Stimulated activated CD4-positive, alpha-beta T cell treated with anti-CD3 and anti-CD28 coated beads, Interleukin-2, amount 100 ng/mL, for 24 hours (primary cell): ENCODE data around the gene CRCP.
"Not testable (repeated sequence)": the region's sequence is repeated elsewhere in the genome, so short reads cannot be mapped to it uniquely, and the experiment has no call there.

ENCODE experiments used
- DNase-seq, 2 donors: peaks; one replicate each; pipeline ENCODE4 v3.0.0-alpha.2; 2020

The CRCP gene

DNA sequence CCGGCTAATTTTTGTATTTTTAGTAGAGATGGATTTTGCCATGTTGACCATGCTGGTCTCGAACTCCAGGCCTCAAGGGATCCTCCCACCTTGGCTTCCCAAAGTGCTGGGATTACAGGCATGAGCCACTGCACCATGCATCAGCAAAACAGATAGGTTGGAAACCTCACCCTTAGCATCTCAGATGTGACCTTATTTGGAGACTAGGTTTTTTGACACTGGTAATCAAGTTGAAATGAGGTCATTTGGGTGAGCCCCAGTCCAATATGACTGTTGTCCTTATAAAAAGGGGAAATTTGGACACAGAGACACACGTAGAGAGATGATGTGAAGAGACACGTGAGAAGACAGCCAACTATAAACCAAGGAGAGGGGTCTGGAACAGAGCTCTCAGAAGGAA lies 48.0 kb downstream of the CRCP start:
- no peak for DNase-seq

- DNase-seq = no peak
Measured at GRCh38 chr7:66163186-66163610, 48.6 kb downstream of the CRCP start.

DNA sequence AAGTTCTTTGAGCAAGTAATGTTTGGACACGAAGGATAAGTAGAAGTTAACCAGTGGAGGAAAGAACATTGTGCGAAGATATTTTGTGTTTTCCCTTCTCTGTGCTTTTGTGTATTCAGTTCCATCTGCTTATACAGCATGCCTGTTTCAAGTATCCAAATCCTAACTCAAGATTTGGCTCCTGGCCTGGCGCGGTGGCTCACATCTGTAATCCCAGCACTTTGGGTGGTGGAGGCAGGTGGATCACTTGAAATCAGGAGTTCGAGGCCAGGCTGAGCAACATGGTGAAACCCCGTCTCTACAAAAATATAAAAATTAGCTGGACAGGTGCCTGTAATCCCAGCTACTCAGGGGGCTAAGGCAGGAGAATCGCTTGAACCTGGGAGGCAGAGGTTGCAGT lies 49.7 kb downstream of the CRCP start:
- no peak for DNase-seq

DNA sequence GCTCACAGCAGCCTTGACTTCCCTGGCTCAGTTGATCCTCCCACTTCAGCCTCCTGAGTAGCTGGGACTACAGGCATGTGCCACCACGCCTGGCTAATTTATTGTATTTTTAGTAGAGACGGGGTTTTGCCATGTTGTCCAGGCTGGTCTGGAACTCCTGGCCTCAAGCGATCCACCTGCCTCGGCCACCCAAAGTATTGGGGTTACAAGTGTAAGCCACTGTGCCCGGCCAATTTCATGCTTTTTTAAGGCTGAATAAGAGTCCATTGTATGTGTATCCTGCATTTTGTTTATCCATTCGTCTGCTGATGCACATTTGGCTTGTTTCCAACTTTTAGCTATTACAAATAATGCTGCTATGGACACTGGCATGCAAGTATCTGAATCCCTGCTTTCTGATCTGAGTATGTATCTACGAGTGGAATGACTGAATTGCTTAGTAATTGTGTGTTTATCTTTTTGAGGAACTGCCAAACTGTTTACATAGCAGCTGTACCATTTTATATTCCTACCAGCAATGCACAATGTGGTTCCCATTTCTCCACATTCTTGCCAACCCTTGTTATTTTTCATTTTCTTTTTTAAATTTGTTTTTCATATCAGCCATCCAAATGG lies 53.2 kb downstream of the CRCP start:
- DNase-seq = no peak

GRCh38 chr7:66169616-66170015 lies 55.0 kb downstream of the CRCP start:
- no peak for DNase-seq

DNA sequence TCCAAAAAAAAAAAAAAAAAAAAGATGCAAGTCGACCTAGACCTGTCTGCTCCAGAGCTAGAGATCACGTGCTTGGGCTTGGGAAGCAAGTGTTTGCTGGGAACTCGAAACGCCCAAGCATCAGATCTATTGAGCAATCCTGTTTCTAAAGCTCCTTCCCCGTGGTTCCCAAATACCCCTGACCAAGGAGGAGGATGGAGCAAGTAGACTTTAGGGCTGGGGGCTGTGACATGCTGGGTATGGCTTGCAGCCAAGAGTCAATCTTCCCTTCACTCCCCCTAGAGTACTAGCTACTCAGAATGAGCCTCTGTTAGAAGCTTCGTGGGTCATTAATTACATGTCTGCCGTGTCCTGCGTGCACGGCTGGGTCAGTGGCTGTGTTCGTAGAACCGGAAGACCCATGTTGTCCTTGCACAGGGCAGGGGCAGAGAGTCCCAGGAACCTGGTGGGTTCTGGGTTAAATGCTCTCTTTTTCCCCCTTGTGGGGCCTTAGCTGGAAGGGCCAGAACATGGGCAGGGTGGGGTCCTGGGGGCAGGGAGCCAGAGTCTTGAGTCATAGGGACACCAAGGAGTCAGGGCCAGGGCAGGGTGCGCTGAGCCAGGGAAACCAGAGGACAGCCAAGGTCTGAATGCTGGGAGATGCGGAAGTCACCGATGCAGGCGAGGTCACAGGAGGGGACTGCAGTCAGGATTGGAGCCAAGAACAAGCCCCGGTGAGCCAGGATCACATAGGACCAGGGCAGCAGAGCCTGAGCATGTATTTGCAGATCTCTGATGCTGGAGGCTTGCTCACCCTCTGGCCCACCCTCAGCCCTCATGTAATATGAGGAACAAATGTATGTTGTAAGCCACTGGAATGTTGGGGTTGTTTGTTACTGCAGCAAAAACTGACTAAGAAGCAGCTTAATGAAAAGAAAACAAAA lies 55.9 kb downstream of the CRCP start:
- DNase-seq = no peak

DNA sequence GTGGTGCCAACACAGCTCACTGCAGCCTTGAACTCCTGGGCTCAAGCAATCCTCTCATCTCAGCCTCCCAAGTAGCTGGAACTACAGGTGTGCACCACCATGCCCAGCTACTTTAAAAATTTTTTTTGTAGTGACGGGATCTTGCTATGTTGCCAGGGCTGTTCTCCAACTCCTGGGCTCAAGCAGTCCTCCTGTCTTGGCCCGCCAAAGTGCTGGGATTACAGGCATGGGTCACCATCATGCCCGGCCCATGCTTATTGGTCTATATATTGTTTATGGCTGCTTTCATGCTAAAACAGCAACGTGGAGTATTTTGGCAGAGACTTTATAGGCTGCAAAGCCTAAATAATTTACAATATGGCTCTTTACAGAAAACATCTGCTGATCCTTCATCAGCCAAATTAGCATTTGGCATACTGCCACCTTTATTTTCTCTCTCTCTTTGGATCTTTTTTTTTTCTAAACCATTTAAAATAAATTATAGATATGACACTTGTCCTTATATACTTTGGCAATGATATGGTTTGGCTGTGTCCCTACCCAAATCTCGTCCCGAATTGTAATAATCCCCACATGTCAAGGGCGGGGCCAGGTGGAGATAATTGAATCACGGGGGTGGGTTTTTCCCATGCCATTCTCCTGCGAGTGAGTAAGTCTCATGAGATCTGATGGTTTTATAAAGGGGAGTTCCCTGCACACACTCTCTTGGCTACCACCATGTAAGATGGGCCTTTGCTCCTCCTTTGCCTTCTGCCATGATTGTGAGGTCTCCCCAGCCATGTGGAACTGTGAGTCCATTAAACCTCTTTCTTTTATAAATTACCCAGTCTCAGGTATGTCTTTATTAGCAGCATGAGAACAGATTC lies 58.1 kb downstream of the CRCP start:
- not testable (repeated sequence) for DNase-seq

- DNase-seq = no peak
Measured at GRCh38 chr7:66173856-66174255, 59.2 kb downstream of the CRCP start.

DNA sequence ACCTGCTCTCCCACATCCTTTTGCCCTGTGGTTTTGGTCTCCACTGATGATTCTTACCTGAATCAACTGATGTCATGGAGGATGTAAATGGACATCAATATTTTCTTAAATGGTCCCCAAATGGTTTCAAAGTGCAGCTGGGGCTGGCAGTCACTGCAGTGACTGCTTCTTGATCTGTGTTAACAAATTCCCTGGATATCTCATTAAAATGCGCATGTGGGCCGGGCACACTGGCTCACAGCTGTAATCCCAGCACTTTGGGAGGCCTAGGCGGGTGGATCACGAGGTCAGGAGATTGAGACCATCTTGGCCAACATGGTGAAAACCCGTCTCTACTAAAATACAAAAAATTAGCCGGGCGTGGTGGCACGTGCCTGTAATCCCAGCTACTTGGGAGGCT lies 60.4 kb downstream of the CRCP start:
- not testable (repeated sequence) for DNase-seq

GRCh38 chr7:66176914-66177313 lies 62.3 kb downstream of the CRCP start:
- DNase-seq = no peak

DNA sequence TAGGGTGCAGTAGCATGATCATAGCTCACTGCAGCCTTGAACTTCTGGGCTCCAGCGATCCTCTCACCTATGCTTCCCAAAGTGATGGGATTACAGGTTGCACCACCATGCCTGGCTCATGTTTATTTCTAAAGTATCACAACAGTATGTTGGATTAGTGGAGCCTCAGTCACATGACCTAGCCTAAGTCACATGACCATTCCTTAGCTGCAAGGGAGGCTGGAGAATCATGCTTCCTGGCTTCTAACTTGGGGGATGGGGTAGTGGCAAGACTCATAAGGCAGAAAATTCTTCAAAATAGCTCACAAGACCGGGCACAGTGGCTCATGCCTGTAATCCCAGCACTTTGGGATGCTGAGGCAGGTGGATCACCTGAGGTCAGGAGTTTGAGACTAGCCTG lies 63.6 kb downstream of the CRCP start:
- no peak for DNase-seq

- no peak for DNase-seq
Measured at GRCh38 chr7:66181329-66181728, 66.7 kb downstream of the CRCP start.

DNA sequence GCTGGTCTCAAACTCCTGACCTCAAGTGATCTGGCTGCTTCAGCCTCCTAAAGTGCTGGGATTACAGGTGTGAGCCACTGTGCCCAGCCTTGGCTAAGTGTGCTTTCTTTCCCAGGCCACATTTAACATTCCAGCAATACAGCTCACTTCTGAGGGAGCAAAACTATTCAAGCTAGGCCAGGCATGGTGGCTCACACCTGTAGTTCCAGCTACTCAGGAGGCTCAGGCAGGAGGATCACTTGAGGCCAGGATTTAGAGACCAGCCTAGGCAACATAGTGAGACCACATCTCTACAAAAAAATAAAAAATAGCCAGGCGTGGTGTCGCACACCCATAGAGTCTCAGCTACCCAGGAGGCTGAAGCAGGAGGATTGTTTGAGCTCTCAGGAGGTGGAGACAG lies 67.2 kb downstream of the CRCP start:
- no peak for DNase-seq

DNA sequence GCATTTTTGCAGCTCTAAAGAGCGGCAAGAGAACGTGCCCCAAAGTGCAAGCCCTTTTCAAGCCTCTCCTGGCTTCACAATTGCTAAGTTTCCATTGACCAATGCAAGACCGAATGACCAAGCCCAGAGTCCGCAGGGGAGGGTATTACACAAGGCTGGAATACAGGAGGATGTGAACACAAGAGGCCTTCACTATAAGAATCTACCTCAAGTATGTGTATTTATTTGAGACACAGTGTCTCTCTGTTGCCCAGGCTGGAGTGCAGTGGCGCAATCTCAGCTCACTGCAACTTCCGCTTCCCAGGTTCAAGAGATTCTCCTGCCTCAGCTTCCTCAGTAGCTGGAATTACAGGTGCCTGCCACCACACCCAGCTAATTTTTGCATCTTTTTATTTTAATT lies 68.3 kb downstream of the CRCP start:
- DNase-seq = no peak

- no peak for DNase-seq
Measured at GRCh38 chr7:66183700-66184099, 69.1 kb downstream of the CRCP start.

- DNase-seq = no peak
Measured at GRCh38 chr7:66185680-66186187, 71.1 kb downstream of the CRCP start.

DNA sequence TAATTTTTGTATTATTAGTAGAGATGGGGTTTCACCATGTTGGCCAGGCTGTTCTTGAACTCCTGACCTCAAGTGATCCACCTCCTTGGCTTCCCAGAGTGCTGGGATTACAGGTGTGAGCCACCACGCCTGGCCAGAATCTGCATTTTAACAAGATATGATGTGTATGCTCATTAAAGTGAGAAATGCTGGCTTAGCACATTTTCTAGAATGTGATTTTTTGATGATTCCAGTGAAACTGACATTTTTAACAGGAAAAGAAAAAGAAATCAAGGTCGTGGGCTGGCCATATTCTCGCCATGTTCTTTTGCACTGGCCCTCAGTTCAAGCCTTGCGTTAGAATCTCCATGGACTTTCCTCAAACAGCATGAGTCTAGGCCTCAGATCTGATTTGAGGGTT lies 72.3 kb downstream of the CRCP start:
- no peak for DNase-seq

GRCh38 chr7:66187905-66188304 lies 73.3 kb downstream of the CRCP start:
- DNase-seq = no peak

DNA sequence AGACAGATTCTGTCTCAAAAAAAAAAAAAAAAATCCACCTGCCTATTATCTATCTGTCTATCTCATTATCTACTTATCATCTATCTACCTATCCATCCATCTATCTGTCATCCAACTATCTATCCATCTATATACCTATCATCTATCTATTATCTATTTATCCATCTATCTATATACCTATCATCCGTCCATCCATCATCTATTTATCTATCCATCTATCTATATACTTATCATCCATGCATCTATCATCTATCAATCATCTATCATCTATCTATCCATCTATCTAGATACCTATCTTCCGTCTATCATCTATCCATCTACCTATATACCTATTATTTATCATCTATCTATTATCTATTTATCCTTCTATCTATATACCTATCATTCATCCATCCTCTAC lies 74.0 kb downstream of the CRCP start:
- DNase-seq = no peak

DNA sequence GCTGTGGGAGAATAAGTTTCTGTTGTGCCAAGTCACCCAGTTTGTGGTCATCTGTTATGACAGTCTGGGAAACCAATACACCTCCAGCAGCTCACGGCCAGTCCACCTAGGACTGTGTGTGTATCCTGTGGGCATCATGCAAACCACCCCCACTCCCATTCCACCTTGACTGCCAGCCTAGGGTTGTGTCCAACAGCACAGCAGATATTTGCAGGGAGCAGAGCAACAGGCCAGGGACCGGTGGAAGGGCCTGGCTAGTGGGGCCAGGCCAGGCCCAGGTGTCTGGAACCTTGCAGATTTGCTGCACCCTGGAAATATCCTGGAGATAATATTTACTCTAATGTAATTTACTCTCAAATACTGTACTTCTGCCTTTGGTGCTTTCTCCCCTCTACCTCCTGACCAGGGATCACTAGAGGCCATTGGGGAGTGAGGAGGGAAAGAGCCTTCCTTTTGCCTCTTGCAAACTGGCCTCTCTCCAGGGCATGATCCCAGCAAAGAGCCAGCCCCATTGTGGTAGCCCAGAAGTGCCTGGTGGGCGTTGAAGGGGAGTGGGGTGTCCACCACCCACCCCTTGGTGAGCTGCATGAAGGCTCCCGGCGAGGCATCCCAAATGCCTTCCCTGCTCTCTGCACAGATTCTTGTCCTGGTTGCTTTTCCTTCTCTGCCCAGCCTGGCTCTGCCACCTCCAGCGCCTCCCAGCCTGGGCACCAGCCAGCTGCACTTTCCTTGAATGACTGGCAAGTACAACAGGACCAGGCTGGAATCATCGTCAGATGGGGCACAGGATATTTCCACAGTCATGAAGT lies 75.3 kb downstream of the CRCP start:
- DNase-seq = no peak

DNA sequence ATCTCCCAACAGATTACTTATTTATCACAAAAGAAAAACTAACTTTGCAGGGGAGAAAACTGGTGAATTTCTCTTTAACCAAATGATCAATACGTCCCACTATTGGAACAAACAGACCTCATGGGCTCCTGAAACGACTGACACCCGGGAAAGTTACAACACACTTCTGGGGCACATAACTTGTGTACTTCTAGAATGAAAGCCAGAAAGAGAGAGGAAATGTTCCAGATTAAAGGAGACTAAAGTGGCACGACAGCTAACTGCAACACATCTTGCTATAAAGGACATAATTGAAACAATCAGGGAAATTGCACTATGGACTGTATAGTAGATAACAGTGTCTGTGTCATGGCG lies 75.8 kb downstream of the CRCP start:
- DNase-seq = no peak

DNA sequence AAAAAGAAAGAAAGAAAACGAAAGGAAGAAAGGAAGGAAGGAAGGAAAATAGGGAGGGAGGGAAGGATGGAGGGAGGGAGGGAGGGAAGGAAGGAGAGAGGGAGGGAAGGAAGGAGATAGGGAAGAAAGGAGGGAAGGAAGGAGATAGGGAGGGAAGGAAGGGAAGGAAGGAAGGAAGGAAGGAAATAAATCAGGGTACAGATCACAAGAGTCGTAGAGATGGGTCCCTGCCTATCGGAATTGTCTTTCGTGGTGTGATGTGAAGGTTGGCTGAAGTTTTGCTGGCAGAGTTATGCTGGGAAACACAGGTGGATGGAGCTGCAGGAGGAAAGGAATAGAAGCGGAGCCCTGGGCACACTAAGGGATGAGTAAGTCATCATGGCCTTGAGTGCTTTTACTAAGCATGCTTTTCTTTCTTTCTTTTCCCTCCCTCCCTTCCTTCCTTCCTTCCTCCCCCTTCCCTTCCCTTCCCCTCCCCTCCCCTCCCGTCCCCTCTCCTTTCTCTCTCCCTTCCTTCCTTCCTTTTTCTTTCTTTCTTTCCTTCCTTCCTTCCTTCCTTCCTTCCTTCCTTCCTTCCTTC lies 78.6 kb downstream of the CRCP start:
- no peak for DNase-seq
